BLaER1 treated with 17β-estradiol and CSF1 and Interleukin-3, amounts not matched to agents 10 nM and 100 nM (cell line): ENCODE data around the gene AFAP1L1.
A peak's percentile ranks its signal among the peaks of the same experiment; 100 is the strongest.

Source experiments
- H3K27ac ChIP-seq, 11 experiments: shearing (Covaris generic); formaldehyde crosslinking; 2 replicates each; pipeline ENCODE4 v1.8.1; 2022
- H3K27me3 ChIP-seq, 11 experiments: shearing (Covaris generic); formaldehyde crosslinking; 2 replicates each; pipeline ENCODE4 v1.8.1; 2022
- H3K36me3 ChIP-seq, 11 experiments: shearing (Covaris generic); formaldehyde crosslinking; 2 replicates each; pipeline ENCODE4 v1.8.1; 2022
- H3K4me1 ChIP-seq, 10 experiments: shearing (Covaris generic); formaldehyde crosslinking; 2 replicates each; pipeline ENCODE4 v1.8.1; 2022
- H3K4me2 ChIP-seq, 11 experiments: shearing (Covaris generic); formaldehyde crosslinking; 2 replicates each; pipeline ENCODE4 v1.8.1; 2022
- H3K4me3 ChIP-seq, 10 experiments: shearing (Covaris generic); formaldehyde crosslinking; 2 replicates each; pipeline ENCODE4 v1.8.1; 2022
- H3K9ac ChIP-seq, 11 experiments: shearing (Covaris generic); formaldehyde crosslinking; 2 replicates each; pipeline ENCODE4 v1.8.1; 2022
- H3K9me3 ChIP-seq, 11 experiments: shearing (Covaris generic); formaldehyde crosslinking; replicated peaks in 1 of 11; 2 replicates each; pipeline ENCODE4 v1.8.1; 2022
- H4K20me1 ChIP-seq, 11 experiments: shearing (Covaris generic); formaldehyde crosslinking; 2 replicates each; pipeline ENCODE4 v1.8.1; 2022
- Cebpa-rat ChIP-seq, 11 experiments: shearing (Covaris generic); IDR thresholded peaks; 2 replicates each; pipeline ENCODE4 v1.8.1; 2022

AFAP1L1 gene

GRCh38 chr5:149323210-149323609 lies 51.6 kb downstream of the AFAP1L1 start:
- Histone ChIP-seq H3K4me1 (peaks cover 0 to 17% (median 8%) of the 10 kb centered on the region in 10 experiments; a peak in 7 of 20 replicates), H3K27me3 (no peaks in the 10 kb centered on the region), H3K9me3 (peaks cover 0 to 4% (median 0%) of the 10 kb centered on the region in 11 experiments; a peak in 2 of 22 replicates), H4K20me1 (no peaks in the 10 kb centered on the region), H3K4me2 (peak overlapping the region in 1 of 11 experiments; percentile 9; a peak in 1 of 22 replicates), H3K36me3 (peaks cover 0 to 62% (median 12%) of the 10 kb centered on the region in 11 experiments; a peak in 12 of 22 replicates), H3K27ac (no peak overlapping the region), H3K9ac (peak overlapping the region in 1 of 11 experiments; percentile 18; a peak in 1 of 22 replicates), H3K4me3 (no peak overlapping the region)
- no peak for TF ChIP-seq Cebpa-rat (IDR thresholded peaks at IDR 0.05)

GRCh38 chr5:149323621-149324205 lies 52.1 kb downstream of the AFAP1L1 start:
- H3K4me3 ChIP-seq: no peak overlapping the region
- H3K36me3 ChIP-seq: peaks cover 0 to 57% (median 12%) of the 10 kb centered on the region in 11 experiments; a peak in 12 of 22 replicates
- peak overlapping the region in 2 of 11 experiments; percentile 0 to 9; a peak in 2 of 22 replicates for H3K4me2 ChIP-seq
- no peak overlapping the region for H3K27ac ChIP-seq
- peak overlapping the region in 1 of 11 experiments; percentile 18; a peak in 1 of 22 replicates for H3K9ac ChIP-seq
- H4K20me1 ChIP-seq: no peaks in the 10 kb centered on the region
- H3K4me1 ChIP-seq: peaks cover 0 to 17% (median 8%) of the 10 kb centered on the region in 10 experiments; a peak in 7 of 20 replicates
- H3K27me3 ChIP-seq: no peaks in the 10 kb centered on the region
- TF ChIP-seq Cebpa-rat (IDR thresholded peaks at IDR 0.05): no peak
- H3K9me3 ChIP-seq: peaks cover 0 to 4% (median 0%) of the 10 kb centered on the region in 11 experiments; a peak in 2 of 22 replicates

GRCh38 chr5:149324641-149325040 lies 53.0 kb downstream of the AFAP1L1 start:
- Histone ChIP-seq H3K4me3 (no peak overlapping the region), H3K27ac (no peak overlapping the region), H4K20me1 (no peaks in the 10 kb centered on the region), H3K9ac (no peak overlapping the region), H3K4me1 (peaks cover 0 to 17% (median 8%) of the 10 kb centered on the region in 10 experiments; a peak in 7 of 20 replicates), H3K27me3 (no peaks in the 10 kb centered on the region), H3K9me3 (peaks cover 0 to 4% (median 0%) of the 10 kb centered on the region in 11 experiments; a peak in 2 of 22 replicates), H3K36me3 (peaks cover 0 to 52% (median 9%) of the 10 kb centered on the region in 11 experiments; a peak in 12 of 22 replicates), H3K4me2 (no peak overlapping the region)
- TF ChIP-seq Cebpa-rat (IDR thresholded peaks at IDR 0.05): no peak

GRCh38 chr5:149325166-149325735 lies 53.6 kb downstream of the AFAP1L1 start:
- TF ChIP-seq Cebpa-rat (IDR thresholded peaks at IDR 0.05): no peak
- Histone ChIP-seq H3K4me3 (no peak overlapping the region), H3K9ac (no peak overlapping the region), H3K27me3 (no peaks in the 10 kb centered on the region), H3K4me2 (no peak overlapping the region), H4K20me1 (no peaks in the 10 kb centered on the region), H3K4me1 (peaks cover 0 to 17% (median 8%) of the 10 kb centered on the region in 10 experiments; a peak in 7 of 20 replicates), H3K36me3 (peaks cover 0 to 47% (median 7%) of the 10 kb centered on the region in 11 experiments; a peak in 9 of 22 replicates), H3K9me3 (peaks cover 0 to 4% (median 0%) of the 10 kb centered on the region in 11 experiments; a peak in 2 of 22 replicates), H3K27ac (no peak overlapping the region)

GRCh38 chr5:149325894-149326293 lies 54.2 kb downstream of the AFAP1L1 start:
- peaks cover 0 to 13% (median 5%) of the 10 kb centered on the region in 10 experiments; a peak in 7 of 20 replicates for H3K4me1 ChIP-seq
- H3K9ac ChIP-seq: no peak overlapping the region
- H4K20me1 ChIP-seq: no peaks in the 10 kb centered on the region
- no peak overlapping the region for H3K4me3 ChIP-seq
- H3K27me3 ChIP-seq: no peaks in the 10 kb centered on the region
- H3K4me2 ChIP-seq: no peak overlapping the region
- H3K36me3 ChIP-seq: peaks cover 0 to 42% (median 7%) of the 10 kb centered on the region in 11 experiments; a peak in 8 of 22 replicates
- no peak overlapping the region for H3K27ac ChIP-seq
- H3K9me3 ChIP-seq: peaks cover 0 to 4% (median 0%) of the 10 kb centered on the region in 11 experiments; a peak in 2 of 22 replicates
- TF ChIP-seq Cebpa-rat (IDR thresholded peaks at IDR 0.05): no peak

GRCh38 chr5:149326611-149327010 lies 55.0 kb downstream of the AFAP1L1 start:
- Histone ChIP-seq H4K20me1 (no peaks in the 10 kb centered on the region), H3K9ac (no peak overlapping the region), H3K27me3 (no peaks in the 10 kb centered on the region), H3K36me3 (peaks cover 0 to 43% (median 7%) of the 10 kb centered on the region in 11 experiments; a peak in 8 of 22 replicates), H3K4me2 (no peak overlapping the region), H3K4me3 (no peak overlapping the region), H3K9me3 (peaks cover 0 to 4% (median 0%) of the 10 kb centered on the region in 11 experiments; a peak in 2 of 22 replicates), H3K4me1 (peaks cover 0 to 9% (median 0%) of the 10 kb centered on the region in 10 experiments; a peak in 5 of 20 replicates), H3K27ac (no peak overlapping the region)
- no peak for TF ChIP-seq Cebpa-rat (IDR thresholded peaks at IDR 0.05)

GRCh38 chr5:149328177-149328576 lies 56.5 kb downstream of the AFAP1L1 start:
- H3K36me3 ChIP-seq: peaks cover 0 to 49% (median 8%) of the 10 kb centered on the region in 11 experiments; a peak in 10 of 22 replicates
- TF ChIP-seq Cebpa-rat (IDR thresholded peaks at IDR 0.05): no peak
- no peak overlapping the region for H3K9ac ChIP-seq
- H3K27ac ChIP-seq: no peak overlapping the region
- no peaks in the 10 kb centered on the region for H4K20me1 ChIP-seq
- H3K27me3 ChIP-seq: no peaks in the 10 kb centered on the region
- peaks cover 0 to 4% (median 0%) of the 10 kb centered on the region in 11 experiments; a peak in 2 of 22 replicates for H3K9me3 ChIP-seq
- H3K4me1 ChIP-seq: peaks cover 0 to 18% (median 6%) of the 10 kb centered on the region in 10 experiments; a peak in 12 of 20 replicates
- H3K4me3 ChIP-seq: no peak overlapping the region
- H3K4me2 ChIP-seq: no peak overlapping the region

- Histone ChIP-seq H3K4me3 (no peak overlapping the region), H3K9me3 (no peaks in the 10 kb centered on the region), H4K20me1 (no peaks in the 10 kb centered on the region), H3K36me3 (peaks cover 0 to 62% (median 11%) of the 10 kb centered on the region in 11 experiments; a peak in 11 of 22 replicates), H3K4me2 (peak overlapping the region in 6 of 11 experiments; percentile 12 to 44 (median 22); a peak in 8 of 22 replicates), H3K9ac (no peak overlapping the region), H3K27ac (no peak overlapping the region; a peak in 1 of 22 replicates), H3K27me3 (no peaks in the 10 kb centered on the region), H3K4me1 (peaks cover 0 to 45% (median 32%) of the 10 kb centered on the region in 10 experiments; a peak in 16 of 20 replicates)
- TF ChIP-seq Cebpa-rat (IDR thresholded peaks at IDR 0.05): no peak
Measured at GRCh38 chr5:149333711-149334443, 62.2 kb downstream of the AFAP1L1 start.
